GM13976 (cell line): ENCODE results near the gene OSBPL5.

Experiments used
- DNase-seq: peaks from one replicate; pipeline ENCODE4 v3.0.0; 2012; ENCODE audit warnings: low spot score
- CTCF ChIP-seq: IDR thresholded peaks from 2 replicates; pipeline ENCODE4 v1.5.1; 2012; ENCODE audit warnings: borderline replicate concordance, mild to moderate bottlenecking; ENCODE audit not compliant: insufficient read depth; ENCODE audit errors: extremely low read depth, missing control alignments, control extremely low read depth
- in situ Hi-C: fragments of 300-500 bp; cut with MboI; formaldehyde crosslinking; loops from one replicate; pipeline ENCODE4 v1.12.0; 2022; ENCODE audit warnings: low sequenced_read_pairs, mixed read lengths, inconsistent platforms; ENCODE audit not compliant: unreplicated experiment

OSBPL5 gene

DNA sequence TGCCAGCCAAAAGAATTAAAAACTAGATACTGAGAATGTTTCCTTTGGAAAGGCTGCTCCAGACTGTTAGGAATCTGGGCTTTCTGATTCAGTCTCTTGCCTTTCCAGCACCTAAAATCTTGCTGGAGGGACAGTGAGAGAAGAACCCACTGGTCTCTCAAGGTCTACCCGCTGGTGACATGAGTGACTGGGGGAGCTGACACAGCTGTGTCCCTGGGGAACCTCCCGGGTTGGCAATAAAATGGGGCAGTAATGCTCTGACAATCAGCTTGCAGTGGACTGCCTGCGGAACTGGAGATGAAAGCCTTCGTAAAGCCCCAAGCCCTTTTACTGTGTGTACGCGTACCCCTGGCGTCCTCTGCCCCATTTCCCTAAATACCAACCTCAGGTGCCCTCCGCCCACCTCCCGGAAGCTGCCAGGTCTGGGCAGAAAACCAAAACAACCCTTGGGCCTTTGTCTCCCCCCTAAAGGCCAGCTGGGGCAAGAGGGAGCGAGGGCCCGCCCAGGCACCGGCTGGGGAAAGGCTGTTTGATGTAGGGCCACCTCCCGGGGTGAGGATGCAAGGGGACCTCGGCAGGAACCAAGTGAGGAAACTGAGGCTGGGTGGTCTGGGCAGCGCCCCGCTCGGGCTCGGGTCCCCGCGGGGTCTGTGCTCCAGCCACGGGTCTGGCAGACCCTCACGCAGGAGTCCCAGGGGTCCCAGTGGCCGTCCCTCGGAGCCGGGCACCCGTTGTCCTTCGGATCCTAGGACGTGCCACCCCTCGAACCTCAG is 108.6 kb downstream of the OSBPL5 start:
- no peak for DNase-seq
- in situ Hi-C loops = no loop called here
- no peak for TF ChIP-seq CTCF

- no peak for DNase-seq
- in situ Hi-C loops = no loop called here
- TF ChIP-seq CTCF = no peak
Measured at GRCh38 chr11:3055891-3056290, 109.2 kb downstream of the OSBPL5 start.

GRCh38 chr11:3052567-3052966 is 112.5 kb downstream of the OSBPL5 start:
- DNase-seq = no peak
- in situ Hi-C loops = no loop called here
- TF ChIP-seq CTCF = no peak

DNA sequence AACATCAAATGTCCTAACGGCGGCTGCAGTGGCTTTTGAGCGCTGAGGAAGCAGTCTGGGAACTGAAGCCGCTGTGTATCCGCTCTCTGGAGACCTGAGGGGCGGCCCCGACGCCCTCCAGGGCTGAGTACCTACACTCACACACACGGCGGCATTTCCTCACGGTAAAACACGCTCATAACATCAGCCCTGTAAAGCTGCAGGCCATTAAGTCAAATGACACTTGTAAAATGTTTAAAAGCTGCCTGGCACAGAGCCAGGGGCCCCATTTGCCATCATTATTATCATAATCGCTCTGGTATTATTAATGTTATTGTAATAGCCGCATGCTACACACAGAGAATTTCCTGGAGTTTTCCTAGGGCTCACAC is 113.0 kb downstream of the OSBPL5 start:
- no peak for DNase-seq
- TF ChIP-seq CTCF = no peak
- in situ Hi-C loops = no loop called here

DNA sequence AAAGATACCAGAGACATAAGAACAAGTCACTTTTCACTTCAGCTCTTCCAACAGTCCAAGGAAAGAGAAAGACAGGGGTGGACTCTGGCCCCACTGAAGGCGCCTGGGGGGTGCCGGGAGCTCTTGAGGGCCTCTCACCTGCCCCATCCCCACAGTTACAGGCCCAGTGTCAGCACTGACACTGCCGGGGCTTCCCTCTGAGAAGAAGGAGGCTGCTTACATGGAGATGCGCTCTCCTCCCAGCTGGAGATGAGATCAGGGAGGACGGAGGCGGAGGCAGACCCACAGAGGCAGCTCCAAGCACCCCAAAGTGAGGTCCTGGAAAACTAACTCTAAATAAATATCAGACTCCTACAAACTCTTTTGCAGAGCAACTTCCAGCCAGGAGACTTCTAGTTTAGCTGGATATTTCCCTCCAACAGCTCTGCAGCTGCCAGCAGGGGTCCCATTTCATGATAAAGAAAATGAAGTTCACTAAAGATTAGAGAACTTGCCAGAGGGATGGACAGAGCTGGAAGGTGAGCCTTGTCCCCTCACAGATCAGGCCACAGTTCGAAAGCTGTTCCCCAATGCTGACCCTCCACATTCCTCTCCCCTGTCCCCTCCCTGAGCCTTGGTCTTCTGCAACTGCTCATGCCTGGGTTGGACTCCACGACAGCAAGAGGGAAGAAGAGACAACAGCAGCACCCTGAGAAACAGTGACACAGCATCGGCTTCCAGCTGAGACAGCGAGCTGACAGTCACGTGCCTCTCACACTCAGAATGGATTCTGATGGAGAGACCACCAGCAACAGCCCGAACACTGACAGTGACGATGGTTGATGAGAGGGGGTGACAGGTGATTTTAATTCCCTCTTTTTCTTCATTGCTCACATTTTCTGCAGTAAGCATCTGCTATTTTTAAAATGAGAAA is 113.7 kb downstream of the OSBPL5 start:
- in situ Hi-C loops = no loop called here
- no peak for DNase-seq
- no peak for TF ChIP-seq CTCF

GRCh38 chr11:3050386-3051195 is 114.5 kb downstream of the OSBPL5 start:
- in situ Hi-C loops = no loop called here

More at GRCh38 chr11:3050386-3051195, 114.5 kb downstream of the OSBPL5 start:
- no peak for TF ChIP-seq CTCF
- DNase-seq = no peak
